Hematopoietic multipotent progenitor cell treated with erythropoietin and hydrocortisone succinate and interleukin-3 and kit ligand, for 15 days (in vitro differentiated cells): ENCODE measurements around the gene EPB41L5.
A peak's percentile ranks its signal among the peaks of the same experiment; 100 is the strongest.
"Not testable (repeated sequence)": the region's sequence is repeated elsewhere in the genome, so short reads cannot be mapped to it uniquely, and the experiment has no call there.

Experiments
- DNase-seq: peaks from one replicate; pipeline ENCODE4 v3.0.0-alpha.2; 2015; ENCODE audit warnings: low spot score

The EPB41L5 gene

DNA sequence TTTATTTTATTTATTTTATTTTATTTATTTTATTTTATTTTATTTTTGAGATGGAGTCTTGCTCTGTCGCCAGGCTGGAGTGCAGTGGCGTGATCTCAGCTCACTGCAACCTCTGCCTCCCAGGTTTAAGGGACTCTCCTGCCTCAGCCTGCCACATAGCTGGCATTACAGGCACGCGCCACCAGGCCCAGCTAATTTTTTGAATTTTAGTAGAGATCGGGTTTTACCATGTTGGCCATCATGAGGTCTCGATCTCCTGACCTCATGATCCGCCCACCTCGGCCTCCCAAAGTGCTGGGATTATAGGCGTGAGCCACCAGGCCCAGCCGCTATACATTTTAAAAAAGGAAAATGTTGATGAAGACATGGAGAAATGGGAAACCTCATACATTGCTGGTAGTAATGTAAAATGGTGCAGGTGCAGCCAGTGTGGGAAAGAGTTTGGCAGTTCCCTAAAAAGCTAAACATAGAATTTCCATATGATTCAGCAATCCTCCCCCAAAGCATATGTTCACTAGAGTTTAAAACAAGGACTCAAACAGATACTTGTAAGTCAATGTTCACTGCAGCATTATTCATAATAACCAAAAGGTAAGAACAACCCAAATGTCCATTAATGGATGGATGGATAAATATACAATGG, 187.1 kb downstream of the EPB41L5 start:
- not testable (repeated sequence) for DNase-seq

DNA sequence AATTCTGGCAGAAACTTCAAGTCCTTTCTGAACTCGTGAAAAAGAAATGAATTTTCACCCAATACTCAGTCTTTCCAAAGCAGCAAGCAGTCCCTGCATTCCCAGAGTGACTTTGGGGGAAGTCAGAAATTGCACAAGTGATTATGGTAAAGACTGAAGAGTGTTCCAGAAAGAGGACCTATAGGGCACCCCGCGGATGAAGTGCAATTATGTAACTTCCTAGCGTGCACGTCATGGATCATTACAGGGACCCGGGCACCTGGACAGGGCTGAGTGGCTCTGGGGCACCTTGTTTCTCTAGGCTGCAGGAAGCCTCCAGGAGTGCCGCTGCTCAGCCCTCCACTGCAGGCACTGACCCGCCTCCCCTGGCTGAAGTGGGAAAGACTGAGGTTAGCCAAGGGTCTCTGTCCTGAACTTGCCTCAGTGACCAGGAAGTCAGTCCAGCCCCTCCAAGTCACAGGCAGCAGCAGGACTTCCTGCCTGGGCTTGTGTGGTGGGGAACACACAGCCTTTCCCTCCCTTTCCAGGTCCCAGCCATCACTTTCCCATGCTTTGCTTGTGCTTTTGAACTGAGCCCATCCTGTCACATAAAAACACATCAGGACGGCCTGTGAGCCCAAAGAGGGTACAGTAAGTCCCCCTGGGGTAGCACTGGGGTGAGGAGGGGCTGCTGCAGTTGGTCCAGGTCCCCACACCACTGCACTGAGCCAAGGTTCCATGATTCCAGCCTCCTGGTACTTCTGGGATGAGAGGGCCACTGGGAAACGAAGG, 190.6 kb downstream of the EPB41L5 start:
- no peak for DNase-seq

DNA sequence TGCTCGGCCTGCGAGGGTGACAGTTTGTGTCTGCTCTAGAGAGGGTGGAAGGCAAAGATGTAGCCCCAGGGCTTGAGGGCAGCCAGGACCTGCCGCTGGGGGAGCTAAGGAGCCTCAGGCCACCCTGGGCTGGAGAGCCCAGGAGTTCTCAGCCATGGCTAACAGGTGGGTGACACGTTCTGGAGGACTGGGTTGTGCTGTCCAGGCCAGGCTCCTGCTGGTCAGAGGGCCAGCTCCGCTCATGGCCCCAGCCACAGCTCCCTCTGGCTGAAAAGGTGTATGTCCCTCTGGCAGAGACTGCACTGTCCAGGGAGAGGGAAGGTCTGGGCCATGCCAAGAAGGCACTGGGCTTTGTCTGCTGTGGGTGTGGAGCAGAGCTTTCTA, 191.1 kb downstream of the EPB41L5 start:
- no peak for DNase-seq

DNA sequence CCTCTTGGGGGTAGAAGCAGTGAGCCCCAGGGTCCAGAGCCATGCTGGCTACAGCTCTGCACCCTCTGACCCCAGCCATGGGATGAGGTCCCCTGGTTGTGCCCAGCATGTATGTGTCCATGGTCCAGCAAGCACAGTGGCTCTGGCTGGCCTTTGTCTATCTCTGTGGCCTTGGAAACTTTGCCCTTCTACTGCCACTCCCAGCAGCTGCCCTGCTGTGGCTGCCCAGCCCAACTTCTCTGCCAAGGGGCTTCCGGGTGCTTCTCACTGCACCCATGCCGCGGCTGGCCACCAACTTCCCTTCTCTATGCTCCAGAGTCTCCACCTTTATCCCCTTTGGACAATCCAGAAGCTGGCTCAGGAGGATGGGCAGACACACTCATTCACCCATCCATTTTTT, 191.5 kb downstream of the EPB41L5 start:
- no peak for DNase-seq

DNA sequence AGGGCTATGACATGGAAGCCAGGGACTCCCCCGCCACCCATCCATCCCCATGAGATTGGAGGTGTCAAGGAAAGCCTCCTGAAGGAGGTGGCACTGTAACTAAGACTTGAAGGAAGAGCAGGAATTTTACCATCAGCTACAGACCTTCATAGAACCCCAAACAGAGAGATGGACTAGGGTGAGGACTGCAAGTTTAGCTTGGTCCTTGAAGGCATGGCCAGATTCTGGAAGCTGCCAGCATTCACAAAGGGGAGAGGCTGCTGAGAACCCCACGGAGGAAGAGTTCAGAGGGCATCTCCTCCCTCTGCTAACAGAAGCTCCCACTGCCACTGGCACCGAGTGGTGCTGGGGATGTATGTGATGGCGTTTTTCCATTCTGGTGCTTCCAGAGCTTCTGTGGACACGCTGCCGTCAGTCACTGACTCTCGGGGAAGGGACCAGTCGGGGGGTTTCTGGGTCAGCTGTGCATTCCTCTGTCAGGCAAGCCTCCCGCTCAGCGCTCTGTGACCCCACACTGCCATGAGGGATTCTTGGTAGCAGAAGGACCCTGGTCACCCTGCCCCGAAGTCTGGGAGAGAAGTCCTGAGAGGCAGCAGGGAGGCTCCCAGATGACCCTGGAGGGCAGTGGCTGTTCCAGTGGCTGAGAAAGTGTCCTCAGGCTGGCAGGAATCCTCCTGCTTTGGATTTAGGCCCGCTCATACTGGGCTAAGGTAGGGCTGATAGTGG, 192.2 kb downstream of the EPB41L5 start:
- no peak for DNase-seq

DNA sequence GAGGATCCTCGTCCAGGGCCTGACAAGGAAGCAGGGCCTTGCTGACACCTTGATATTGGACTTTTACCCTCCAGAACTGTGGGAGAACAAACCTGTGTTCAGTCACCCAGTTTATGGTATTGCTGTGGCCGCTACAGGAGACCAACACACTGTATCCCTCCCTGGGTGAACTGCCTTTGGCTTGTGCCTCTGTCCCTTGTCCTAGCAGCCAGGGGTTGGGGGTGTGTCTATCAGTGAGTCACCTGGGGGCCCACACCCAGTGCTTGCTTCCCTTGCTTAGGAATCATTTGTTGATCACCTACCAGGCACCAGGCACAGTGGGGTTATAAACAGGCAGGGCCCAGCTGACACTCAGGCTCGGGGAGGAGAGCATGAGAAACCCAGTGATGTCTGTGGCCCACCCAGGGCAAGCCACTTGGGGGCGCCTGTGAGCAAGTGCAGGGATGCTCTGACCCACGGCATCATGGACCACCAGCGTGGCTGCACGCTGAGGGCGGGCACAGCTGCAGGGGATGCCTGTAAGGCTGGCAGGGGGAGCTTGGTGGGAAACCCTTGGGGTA, 193.2 kb downstream of the EPB41L5 start:
- no peak for DNase-seq

GRCh38 chr2:120208381-120209353, 195.8 kb downstream of the EPB41L5 start:
- no peak for DNase-seq

DNA sequence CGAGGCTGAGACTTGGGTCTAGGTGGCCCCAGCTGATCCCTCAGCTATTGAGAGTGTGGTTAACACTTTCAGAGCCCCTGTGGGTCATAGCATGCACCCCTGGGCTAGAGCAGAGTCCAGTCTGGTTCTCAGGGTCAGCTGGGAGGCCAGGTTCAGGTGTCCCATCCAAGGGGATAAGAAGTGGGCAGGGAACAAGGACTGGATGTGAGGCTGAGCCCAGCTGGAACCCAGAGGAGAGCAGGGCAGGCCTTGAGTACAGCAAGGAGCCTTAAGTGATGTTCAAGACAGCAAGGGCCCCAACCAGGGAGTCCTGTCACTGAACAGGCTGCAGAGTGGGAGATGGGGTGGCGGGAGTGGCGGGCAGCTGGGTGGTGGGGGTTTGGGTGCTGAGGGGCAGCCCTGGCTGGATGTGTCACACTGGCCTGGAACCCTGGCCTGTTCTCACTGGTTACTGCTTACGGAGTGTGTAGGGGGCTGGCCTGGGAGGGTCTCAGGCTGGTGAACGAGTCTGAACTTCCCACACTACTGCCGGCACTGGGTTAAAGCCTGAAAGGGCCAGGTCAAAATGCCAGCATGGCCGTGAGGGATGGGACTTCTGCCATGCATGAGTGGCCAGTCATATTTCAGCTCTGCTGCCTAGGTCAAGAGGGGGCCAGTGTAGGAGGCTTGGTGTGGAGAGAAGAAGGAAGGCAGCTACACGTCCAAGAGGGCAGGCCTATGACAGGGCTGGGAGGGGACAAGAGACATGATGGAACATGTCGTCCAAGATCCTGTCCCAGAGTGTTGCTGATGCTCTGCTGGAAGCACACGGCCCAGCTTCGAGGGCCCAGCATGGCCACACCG, 196.8 kb downstream of the EPB41L5 start:
- DNase-seq, result no peak

DNA sequence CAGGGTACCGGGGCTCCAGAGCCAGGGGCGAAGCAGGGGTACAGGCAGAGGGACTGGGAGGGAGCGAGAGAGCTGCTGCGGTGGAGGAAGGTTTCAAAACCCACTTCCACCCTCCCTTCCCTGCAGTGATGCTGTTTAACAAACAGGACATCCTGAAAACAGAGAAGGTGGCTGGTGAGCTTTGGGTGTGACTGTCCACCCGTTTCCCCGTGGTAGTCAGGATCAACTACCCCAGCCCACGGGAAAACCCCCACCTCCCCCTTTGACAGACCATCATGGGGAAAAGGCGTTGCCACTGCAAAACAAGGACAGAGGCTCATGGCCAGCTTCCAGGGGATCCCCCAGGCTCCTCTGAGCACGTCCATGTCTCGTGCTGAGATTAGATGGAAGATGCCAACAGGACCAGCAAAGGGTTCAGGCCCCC, 197.4 kb downstream of the EPB41L5 start:
- DNase-seq, result no peak

- DNase-seq, result no peak
These were observed 205.3 kb downstream of the EPB41L5 start for GRCh38 chr2:120218181-120218580.

- DNase-seq, result no peak
These were observed 206.4 kb downstream of the EPB41L5 start for GRCh38 chr2:120219291-120219690.

- DNase-seq, result no peak
These were observed 206.9 kb downstream of the EPB41L5 start for GRCh38 chr2:120219766-120220165.

- DNase-seq, result no peak
These were observed 207.9 kb downstream of the EPB41L5 start for GRCh38 chr2:120220756-120221155.

DNA sequence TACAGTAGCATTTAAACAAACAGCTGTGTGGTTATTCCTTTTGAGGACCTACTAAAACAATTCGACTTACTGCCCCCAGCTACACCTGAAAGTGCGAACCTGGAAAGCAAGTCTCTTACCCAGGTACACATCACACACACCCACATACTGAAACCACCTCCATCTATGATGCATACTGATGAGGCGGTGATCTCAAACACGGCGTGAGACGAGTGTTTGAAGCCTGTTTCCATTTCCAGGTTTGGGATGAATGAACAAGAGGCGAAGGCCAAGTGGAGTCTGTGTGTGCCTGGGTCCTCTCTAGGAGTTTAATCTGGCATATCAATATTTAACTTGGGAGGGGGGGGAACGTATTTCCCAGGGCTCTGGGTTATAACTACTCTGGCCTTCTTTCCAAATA, 208.7 kb downstream of the EPB41L5 start:
- DNase-seq, result no peak

DNA sequence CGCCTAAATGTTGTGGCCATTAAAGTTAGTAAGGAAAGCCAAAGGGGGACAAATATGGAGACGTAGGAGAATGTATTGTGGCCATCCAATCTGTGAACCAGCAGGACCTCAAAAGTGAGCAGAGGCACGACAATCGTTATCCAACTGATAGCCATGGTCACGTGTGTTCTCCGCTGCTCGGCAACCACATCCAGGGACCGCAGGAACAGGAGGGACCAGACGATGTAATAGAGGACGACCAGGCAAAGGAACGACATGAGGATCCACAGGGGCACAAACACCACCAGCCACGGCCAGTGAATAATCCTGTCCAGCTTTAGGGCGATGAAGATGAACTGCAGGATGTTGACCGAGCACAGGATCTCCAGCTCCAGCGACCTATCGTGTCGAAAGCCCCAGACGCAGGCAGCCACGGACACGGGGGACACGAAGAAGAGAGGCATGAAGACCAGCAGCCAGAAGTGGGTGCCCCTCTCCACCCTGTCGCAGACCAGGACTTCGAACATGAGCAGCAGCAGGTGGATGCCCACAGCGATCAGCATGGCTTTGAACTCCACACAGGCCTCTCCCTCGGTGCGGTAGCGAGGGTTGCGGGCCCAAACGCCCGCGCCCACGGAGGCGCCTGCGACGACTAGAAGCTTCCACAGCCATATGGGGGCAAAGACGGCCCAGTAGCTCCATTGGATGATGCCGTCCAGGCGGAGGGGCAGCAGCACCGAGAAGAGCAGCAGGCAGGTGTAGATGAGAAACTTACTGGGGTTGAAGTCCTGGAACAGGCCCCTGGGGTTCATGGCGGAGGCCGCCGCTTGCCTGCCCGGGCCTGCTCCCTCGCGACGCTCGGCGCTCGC, 209.5 kb downstream of the EPB41L5 start:
- no peak for DNase-seq

- DNase-seq, result peak; percentile 62
These were observed 210.4 kb downstream of the EPB41L5 start, which contains the start of gene TMEM185B for GRCh38 chr2:120223034-120223912. Gene TMEM185B, minus strand, starts transcription at chr2:120223400. Its CDS starts 424 bp downstream, at chr2:120222976.

GRCh38 chr2:120224256-120224655, 211.4 kb downstream of the EPB41L5 start:
- no peak for DNase-seq

DNA sequence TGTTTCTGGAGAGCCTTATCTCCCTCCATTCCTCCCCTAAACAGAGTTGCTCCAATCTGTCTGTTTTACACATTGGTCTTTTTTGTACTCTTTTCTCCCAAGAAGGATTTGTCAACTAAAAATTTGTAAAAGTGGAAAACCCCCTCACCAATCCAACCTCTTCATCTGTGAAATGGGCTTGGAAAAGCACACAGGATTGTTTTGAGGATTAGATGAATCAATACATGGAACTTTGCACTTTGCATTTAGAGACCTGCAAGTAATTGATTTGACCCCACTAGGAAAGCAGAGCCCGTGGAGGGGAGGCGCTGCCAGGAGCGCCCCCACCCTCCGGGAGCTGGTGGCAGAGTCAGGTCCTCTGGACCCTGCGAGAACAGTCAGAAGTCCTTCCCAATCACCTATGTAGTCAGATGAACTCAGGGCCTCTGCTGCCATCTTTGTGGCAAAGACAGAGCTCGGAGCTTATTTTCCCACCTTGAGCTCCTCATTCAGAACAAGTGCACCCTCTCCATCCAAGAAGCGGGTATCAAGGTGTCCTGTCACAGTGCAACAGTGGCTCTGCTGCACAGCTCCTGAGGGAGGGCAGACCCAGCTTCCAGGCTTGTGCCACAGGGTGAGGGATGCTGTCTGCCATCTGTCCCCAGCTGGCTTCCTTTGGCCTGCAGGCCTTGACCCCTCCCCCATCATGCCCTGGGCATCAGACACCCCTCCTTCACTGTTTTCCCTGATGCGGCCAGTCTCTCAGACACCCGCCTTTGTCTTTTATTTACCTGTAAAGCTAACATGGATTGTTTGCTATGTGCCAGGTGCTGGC, 212.1 kb downstream of the EPB41L5 start:
- no peak for DNase-seq
